Endothelial cell of umbilical vein (primary cell): ENCODE measurements around the gene PNLIPRP2. TPM values are rescaled to one million over a fixed set of nuclear protein-coding genes. Genes with fewer than 3 reads are reported as not detected.

Experiments used
- BruUV-seq: library from RNA; stranded (reverse); fragments of 400-500 nt; replicated peaks from 2 replicates; lab custom pipeline; 2021; lab: Mats Ljungman, UMichigan
- CTCF ChIA-PET: fragments of 300-600, 350-600 bp; sonication (Branson Sonifier 250); formaldehyde crosslinking; loops from one replicate; lab custom pipeline; 2021; ENCODE audit warnings: antibody characterized with exemption, inconsistent platforms; lab: Charles Lee
- POLR2A ChIA-PET: fragments of 300-600, 350-600 bp; sonication (Branson Sonifier 250); formaldehyde crosslinking; loops from one replicate; lab custom pipeline; 2021; ENCODE audit warnings: antibody characterized with exemption, inconsistent platforms; lab: Charles Lee
- DNase-seq: peaks from one replicate; pipeline ENCODE4 v3.0.0-alpha.2; 2011; ENCODE audit warnings: low read depth, low spot score
- FAIRE-seq: peaks from 2 replicates; lab custom pipeline; 2011; peaks lifted over from hg19 to GRCh38; lab: Jason Lieb, UNC
- H2AFZ ChIP-seq: 2 replicates; pipeline ENCODE4 v1.6.0; 2012; ENCODE audit warnings: low read depth, low read length, control low read depth, inconsistent platforms
- H3K27ac ChIP-seq: 2 replicates; pipeline ENCODE4 v1.5.1; 2011; ENCODE audit warnings: low read depth, mild to moderate bottlenecking, control low read depth, low read length, moderate library complexity; ENCODE audit not compliant: insufficient read depth
- H3K27me3 ChIP-seq, 2 experiments: 2 replicates each; pipeline versions ENCODE4 v1.6.0 to v1.6.1; 2011; ENCODE audit warnings: low read length in 2 of 2, mixed read lengths in 1 of 2; ENCODE audit not compliant: control insufficient read depth in 2 of 2, insufficient read depth in 2 of 2
- H3K36me3 ChIP-seq, 2 experiments: 2 replicates in 1 of 2; 3 replicates in 1 of 2; pipeline ENCODE4 v1.5.1; 2011; ENCODE audit warnings: low read length in 2 of 2, mild to moderate bottlenecking in 1 of 2, moderate library complexity in 1 of 2; ENCODE audit not compliant: control insufficient read depth in 2 of 2, insufficient read depth in 2 of 2; ENCODE audit errors: extremely low read depth in 1 of 2
- H3K4me1 ChIP-seq: 3 replicates; pipeline ENCODE4 v1.5.1; 2011; ENCODE audit warnings: mild to moderate bottlenecking, low read length; ENCODE audit not compliant: control insufficient read depth, insufficient read depth; ENCODE audit errors: extremely low read depth
- H3K4me2 ChIP-seq: 2 replicates; pipeline ENCODE4 v1.6.1; 2011; ENCODE audit warnings: low read length, control low read depth, mixed read lengths; ENCODE audit not compliant: insufficient read depth
- H3K4me3 ChIP-seq, 3 experiments: fragments of 200-600 bp in 1 of 3; sonication (generic), shearing (Covaris generic) in 1 of 3; replicated peaks in 1 of 3; 2 replicates each; pipeline ENCODE4 v1.5.1; 2011 to 2016; ENCODE audit warnings: control low read depth in 3 of 3, low read length in 3 of 3, mild to moderate bottlenecking in 2 of 3, inconsistent platforms in 1 of 3, low read depth in 1 of 3, moderate library complexity in 1 of 3; ENCODE audit not compliant: insufficient read depth in 1 of 3
- H3K79me2 ChIP-seq: 2 replicates; pipeline ENCODE4 v1.6.0; 2012; ENCODE audit warnings: low read length, inconsistent platforms; ENCODE audit not compliant: control insufficient read depth, insufficient read depth
- H3K9ac ChIP-seq: replicated peaks from 2 replicates; pipeline ENCODE3; 2011; ENCODE audit warnings: low read length, control low read depth; ENCODE audit not compliant: insufficient read depth; ENCODE audit errors: extremely low read depth
- H3K9me1 ChIP-seq: replicated peaks from 3 replicates; pipeline ENCODE4 v1.6.0; 2011; ENCODE audit warnings: mild to moderate bottlenecking, low read length; ENCODE audit not compliant: control insufficient read depth, insufficient read depth; ENCODE audit errors: extremely low read depth
- H3K9me3 ChIP-seq: replicated peaks from 2 replicates; pipeline ENCODE4 v1.5.1; 2012; ENCODE audit warnings: low read length, inconsistent platforms; ENCODE audit not compliant: control insufficient read depth, insufficient read depth
- H4K20me1 ChIP-seq: replicated peaks from 2 replicates; pipeline ENCODE3; 2011; ENCODE audit warnings: mild to moderate bottlenecking, low read length; ENCODE audit not compliant: control insufficient read depth, insufficient read depth; ENCODE audit errors: extremely low read depth
- EZH2 ChIP-seq: IDR thresholded peaks from 2 replicates; pipeline ENCODE4 v1.6.1; 2012; ENCODE audit warnings: borderline replicate concordance, low read depth, mild to moderate bottlenecking, moderate library complexity, low read length, inconsistent platforms; ENCODE audit not compliant: severe bottlenecking
- FOS ChIP-seq: IDR thresholded peaks from 2 replicates; pipeline ENCODE4 v1.6.1; 2011; ENCODE audit warnings: mild to moderate bottlenecking, low read length, moderate library complexity, borderline replicate concordance; ENCODE audit not compliant: insufficient read depth
- GATA2 ChIP-seq: IDR thresholded peaks from 2 replicates; pipeline ENCODE4 v1.7.0; 2011; ENCODE audit warnings: low read depth, mild to moderate bottlenecking, moderate library complexity, mixed read lengths, low read length; ENCODE audit not compliant: insufficient read length, insufficient read depth
- JUN ChIP-seq: IDR thresholded peaks from 2 replicates; pipeline ENCODE4 v1.6.1; 2011; ENCODE audit warnings: borderline replicate concordance, low read depth; ENCODE audit not compliant: insufficient read length, insufficient read depth
- MYC ChIP-seq: IDR thresholded peaks from one replicate; pipeline ENCODE4 v1.6.1; 2011; ENCODE audit warnings: mild to moderate bottlenecking, low read depth, low read length
- POLR2A ChIP-seq: IDR thresholded peaks from 2 replicates; pipeline ENCODE4 v1.6.1; 2012; ENCODE audit warnings: low read depth, mild to moderate bottlenecking, control low read depth, low read length
- POLR2AphosphoS5 ChIP-seq: IDR thresholded peaks from 2 replicates; pipeline ENCODE4 v1.6.1; 2012; ENCODE audit warnings: low read depth, mild to moderate bottlenecking, control low read depth, low read length, moderate library complexity; ENCODE audit not compliant: insufficient read depth
- dilution Hi-C: fragments of 300-500 bp; cut with MboI; formaldehyde crosslinking; loops from one replicate; pipeline ENCODE4 v1.15.0; 2019; ENCODE audit warnings: low sequenced_read_pairs; ENCODE audit not compliant: extremely low pct_ligation_motif_present
- intact Hi-C: fragments of 100-400 bp; cut with micrococcal nuclease; formaldehyde crosslinking; loops from one replicate; pipeline ENCODE4 v1.10.0; 2022
- polyA plus RNA-seq, 4 experiments: library from polyadenylated mRNA; depleted of rRNA in 3 of 4; stranded (reverse) in 3 of 4; unstranded in 1 of 4; fragments of >200 nt; gene quantifications; 2 replicates each; pipeline versions ENCODE4 v1.2.1 to v1.2.3, GENCODE V29; 2011 to 2012; ENCODE audit warnings: missing spikeins in 1 of 4
- total RNA-seq: library from RNA; stranded (reverse); gene quantifications from 2 replicates; pipeline ENCODE4 v1.2.3, GENCODE V29; 2021
- TF ChIP-seq, protein P1 (sequence below): IDR thresholded peaks from 2 replicates; pipeline ENCODE4 v1.6.1; 2011; ENCODE audit not compliant: insufficient read depth, insufficient read length
- TF ChIP-seq, protein P2 (sequence below), 2 donors: IDR thresholded peaks; 1 replicate in 1 of 2; 2 replicates in 1 of 2; pipeline ENCODE4 v1.5.1; 2011; ENCODE audit warnings: low read length in 2 of 2, mild to moderate bottlenecking in 2 of 2, moderate library complexity in 2 of 2, control low read depth in 1 of 2, inconsistent platforms in 1 of 2, low read depth in 1 of 2; ENCODE audit not compliant: insufficient read depth in 1 of 2; ENCODE audit errors: extremely low read depth in 1 of 2

Gene PNLIPRP2
- total and polyA plus RNA-seq, 2 donors (not counting 3 experiments of a cell fraction or from before 2014, with no cell fraction given) = not detected

DNA sequence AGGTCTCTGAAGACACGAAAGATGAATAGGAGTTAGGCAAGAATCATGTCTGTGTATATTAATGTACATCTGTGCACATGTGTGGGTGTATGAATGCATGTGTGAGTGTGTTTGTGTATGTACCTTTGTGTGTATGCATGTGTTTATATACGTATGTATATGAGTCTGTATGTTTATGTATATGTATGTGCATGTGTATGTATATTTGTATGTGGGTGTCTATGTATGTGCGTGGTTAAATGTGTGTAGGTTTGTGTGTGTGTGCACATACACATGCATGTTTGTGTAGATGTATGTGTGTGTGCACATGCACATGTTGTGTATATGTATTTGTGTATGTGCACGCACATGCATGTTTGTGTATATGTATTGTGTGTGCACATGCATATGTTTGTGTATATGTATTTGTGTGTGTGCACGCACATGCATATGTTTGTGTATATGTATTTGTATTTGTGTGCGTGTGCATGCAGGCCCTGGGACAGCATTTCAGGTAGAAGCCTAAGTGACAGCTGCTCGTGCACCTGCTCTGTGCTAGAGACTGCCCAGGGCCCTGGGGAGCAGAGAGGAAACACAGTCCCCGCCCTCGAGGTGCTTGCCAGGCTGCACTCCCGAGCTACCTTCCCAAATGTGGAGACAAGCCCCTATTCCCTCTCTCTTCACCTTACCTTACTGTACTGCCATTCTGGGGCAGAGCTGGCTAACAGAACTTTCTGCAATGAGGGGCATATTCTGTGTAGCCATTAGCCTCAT lies 17.9 kb upstream of the PNLIPRP2 start:
- intact Hi-C loops = no loop called here

DNA sequence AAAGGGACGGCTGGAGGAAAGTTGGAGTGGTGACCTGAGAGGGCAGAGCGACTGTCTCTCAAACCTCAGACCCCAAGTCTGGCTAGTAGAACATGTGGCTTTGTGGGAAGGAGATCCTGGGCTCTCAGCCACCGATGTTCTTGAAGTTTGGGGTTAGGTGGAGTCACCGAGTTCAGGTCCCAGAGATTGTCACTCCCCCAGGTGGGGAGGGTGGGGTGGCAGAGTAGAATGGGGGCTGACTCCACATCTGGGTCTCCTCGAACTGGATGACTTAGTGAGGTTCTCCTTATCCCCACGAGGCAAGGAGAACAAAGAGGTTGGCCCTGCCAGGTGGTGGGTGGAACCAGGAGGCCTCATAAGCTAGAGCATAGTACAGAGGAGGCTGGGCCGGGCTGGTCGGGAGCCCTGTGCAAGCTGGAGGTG lies 14.7 kb upstream of the PNLIPRP2 start:
- Histone ChIP-seq H3K9ac (no peak overlapping the region), H3K4me1 (no peaks in the 10 kb centered on the region), H3K79me2 (no peaks in the 10 kb centered on the region), H2AFZ (no peak overlapping the region), H3K4me3 (no peak overlapping the region), H3K9me1 (no peaks in the 10 kb centered on the region), H3K36me3 (no peaks in the 10 kb centered on the region), H3K27me3 (no peaks in the 10 kb centered on the region), H3K27ac (no peak overlapping the region), H4K20me1 (no peaks in the 10 kb centered on the region), H3K4me2 (no peak overlapping the region), H3K9me3 (no peaks in the 10 kb centered on the region)
- FAIRE-seq = no peak
- intact Hi-C loops (no loop called here), dilution Hi-C loops (no loop called here)
- DNase-seq = no peak
- no TSS peak for BruUV-seq
- no peak for TF ChIP-seq JUN
- TF ChIP-seq EZH2 = no peak
- no peak for TF ChIP-seq POLR2A
- no peak for TF ChIP-seq FOS
- no peak for TF ChIP-seq GATA2
- TF ChIP-seq, protein P1, sequence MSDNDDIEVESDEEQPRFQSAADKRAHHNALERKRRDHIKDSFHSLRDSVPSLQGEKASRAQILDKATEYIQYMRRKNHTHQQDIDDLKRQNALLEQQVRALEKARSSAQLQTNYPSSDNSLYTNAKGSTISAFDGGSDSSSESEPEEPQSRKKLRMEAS = no peak
- TF ChIP-seq POLR2AphosphoS5 = no peak
- TF ChIP-seq MYC = no peak
- TF ChIP-seq, protein P2, sequence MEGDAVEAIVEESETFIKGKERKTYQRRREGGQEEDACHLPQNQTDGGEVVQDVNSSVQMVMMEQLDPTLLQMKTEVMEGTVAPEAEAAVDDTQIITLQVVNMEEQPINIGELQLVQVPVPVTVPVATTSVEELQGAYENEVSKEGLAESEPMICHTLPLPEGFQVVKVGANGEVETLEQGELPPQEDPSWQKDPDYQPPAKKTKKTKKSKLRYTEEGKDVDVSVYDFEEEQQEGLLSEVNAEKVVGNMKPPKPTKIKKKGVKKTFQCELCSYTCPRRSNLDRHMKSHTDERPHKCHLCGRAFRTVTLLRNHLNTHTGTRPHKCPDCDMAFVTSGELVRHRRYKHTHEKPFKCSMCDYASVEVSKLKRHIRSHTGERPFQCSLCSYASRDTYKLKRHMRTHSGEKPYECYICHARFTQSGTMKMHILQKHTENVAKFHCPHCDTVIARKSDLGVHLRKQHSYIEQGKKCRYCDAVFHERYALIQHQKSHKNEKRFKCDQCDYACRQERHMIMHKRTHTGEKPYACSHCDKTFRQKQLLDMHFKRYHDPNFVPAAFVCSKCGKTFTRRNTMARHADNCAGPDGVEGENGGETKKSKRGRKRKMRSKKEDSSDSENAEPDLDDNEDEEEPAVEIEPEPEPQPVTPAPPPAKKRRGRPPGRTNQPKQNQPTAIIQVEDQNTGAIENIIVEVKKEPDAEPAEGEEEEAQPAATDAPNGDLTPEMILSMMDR (IDR thresholded peaks at IDR 0.05; ENCODE audit: extremely low read depth in 1 of 2, insufficient read depth in 1 of 2, low read depth in 1 of 2, low read length in 2 of 2) = no peak
- ChIA-PET POLR2A (no interaction called here), CTCF (no interaction called here)

More for the DNA sequence above, 17.9 kb upstream of the PNLIPRP2 start:
- TF ChIP-seq, protein P2 (IDR thresholded peaks at IDR 0.05; ENCODE audit: extremely low read depth in 1 of 2, insufficient read depth in 1 of 2, low read depth in 1 of 2, low read length in 2 of 2) = no peak
- TF ChIP-seq EZH2 (no peak), GATA2 (no peak)
- no peaks in the 10 kb centered on the region for H4K20me1 ChIP-seq
- no peak overlapping the region for H3K4me2 ChIP-seq
- ChIA-PET POLR2A (no interaction called here), CTCF (no interaction called here)
- no peaks in the 10 kb centered on the region for H3K9me1 ChIP-seq
- no peaks in the 10 kb centered on the region for H3K79me2 ChIP-seq
- no peaks in the 10 kb centered on the region for H3K36me3 ChIP-seq
- H2AFZ ChIP-seq = no peak overlapping the region
- H3K27me3 ChIP-seq = no peaks in the 10 kb centered on the region
- H3K4me3 ChIP-seq = no peak overlapping the region
- DNase-seq = no peak
- no peak for FAIRE-seq
- H3K9ac ChIP-seq = no peak overlapping the region
- BruUV-seq = no TSS peak
- no peaks in the 10 kb centered on the region for H3K4me1 ChIP-seq
- H3K9me3 ChIP-seq = no peaks in the 10 kb centered on the region
- dilution Hi-C loops = no loop called here
- H3K27ac ChIP-seq = no peak overlapping the region
